GM19372 (cell line): ENCODE results near the gene ESRRA.

Source experiments
- ATAC-seq: cut with Tn5 transposase; IDR thresholded peaks from one replicate; pipeline ENCODE4 v1.9.1; 2021; ENCODE audit warnings: mild to moderate bottlenecking, low read depth, moderate library complexity; ENCODE audit not compliant: unreplicated experiment

The ESRRA gene

GRCh38 chr11:64269540-64270220, 35.6 kb upstream of the ESRRA start:
- peak; percentile 64 for ATAC-seq

DNA sequence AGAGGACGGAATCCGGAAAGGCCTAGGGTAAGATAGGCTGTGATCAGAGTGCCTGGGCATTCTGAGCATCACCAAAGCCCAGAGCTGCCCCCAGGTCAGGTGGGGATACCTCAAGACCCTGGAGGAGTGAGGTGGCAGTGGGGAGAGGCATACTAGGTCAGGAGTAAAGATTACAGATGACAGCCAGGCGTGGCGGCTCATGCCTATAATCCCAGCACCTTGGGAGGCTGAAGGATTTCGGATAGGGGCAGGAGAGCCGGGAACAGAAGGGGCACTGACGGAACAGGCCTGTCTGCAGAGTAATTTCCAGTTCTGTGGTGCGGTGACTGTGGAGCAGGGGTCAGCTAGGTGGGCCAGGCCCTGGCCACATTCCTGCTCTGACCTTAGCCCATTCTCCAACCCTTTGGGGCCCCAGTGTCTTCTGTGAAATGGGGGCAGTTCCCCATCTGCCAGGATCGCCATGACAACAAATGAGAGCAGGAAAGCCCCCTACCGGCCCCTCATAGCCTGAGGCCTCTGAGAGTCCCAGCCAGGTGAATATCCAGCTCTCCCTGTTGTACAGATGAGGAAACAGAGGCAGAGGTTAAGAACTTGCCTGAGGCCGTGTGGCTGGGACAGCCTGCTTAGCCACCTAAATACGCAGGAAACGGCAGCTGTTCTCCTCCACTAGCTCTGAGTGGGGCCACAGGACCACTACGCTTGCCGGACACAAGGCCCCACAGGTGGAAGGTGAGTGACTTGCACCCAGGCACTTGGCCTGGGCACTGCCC, 30.1 kb upstream of the ESRRA start:
- ATAC-seq, result no peak

DNA sequence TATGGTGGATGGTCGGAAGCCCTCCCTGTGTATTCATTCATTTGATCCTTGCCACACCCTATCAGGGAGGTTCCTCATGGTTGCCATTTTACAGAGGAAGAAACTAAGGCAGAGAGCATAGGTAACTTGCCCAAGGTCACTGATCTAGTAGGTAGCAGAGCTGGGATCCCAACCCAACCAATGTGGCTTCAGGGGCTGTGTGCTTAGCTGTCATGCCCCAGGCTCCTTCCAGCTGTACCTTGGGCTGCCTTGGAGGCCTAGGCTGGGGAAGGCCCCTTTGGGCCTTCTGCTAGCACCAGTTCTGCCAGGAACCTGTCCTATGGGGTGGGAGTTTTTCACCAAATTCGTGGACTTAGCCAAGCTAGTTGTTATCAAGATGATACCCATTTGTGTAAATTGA, 29.5 kb upstream of the ESRRA start:
- no peak for ATAC-seq

DNA sequence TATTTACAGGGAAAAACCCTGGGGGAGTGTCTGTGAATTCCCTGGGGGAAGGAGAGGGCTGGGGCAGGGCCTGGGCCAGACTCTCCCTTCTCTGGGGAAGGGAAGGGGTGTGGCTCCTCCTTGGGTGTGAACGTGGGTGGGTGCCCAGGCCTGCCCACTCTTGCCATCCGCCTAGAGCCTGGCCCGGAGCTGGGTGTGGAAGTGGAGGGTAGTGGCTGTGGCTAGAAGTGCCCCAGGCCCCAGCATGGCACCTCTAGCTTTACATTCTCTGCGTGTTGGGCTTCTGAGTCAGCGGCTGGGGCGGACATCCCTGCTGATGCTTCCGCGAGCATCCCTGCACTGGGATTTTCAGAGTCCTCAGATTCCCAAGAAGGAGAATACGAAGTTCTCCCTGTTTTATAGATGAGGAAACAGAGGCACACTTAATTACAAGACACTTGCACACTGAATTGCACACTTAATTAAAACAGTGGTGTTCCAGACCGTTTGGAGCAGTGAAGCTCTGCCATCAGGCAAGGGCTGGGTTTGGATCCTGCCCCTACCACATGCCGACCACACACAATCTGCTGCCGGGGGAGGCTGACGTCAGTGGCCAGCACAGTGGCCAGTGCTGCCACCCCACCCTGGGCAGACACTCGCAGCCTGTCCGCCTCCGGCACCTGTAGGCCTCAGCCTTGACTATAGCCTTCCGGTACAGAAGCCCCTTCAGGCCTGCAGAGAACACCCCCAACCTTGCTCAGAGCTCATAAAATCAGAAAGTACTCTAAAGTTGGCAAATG, 28.5 kb upstream of the ESRRA start:
- ATAC-seq, result no peak

GRCh38 chr11:64278576-64279190, 26.6 kb upstream of the ESRRA start:
- ATAC-seq, result no peak

- no peak for ATAC-seq
Measured at GRCh38 chr11:64281957-64282770, 23.2 kb upstream of the ESRRA start.

DNA sequence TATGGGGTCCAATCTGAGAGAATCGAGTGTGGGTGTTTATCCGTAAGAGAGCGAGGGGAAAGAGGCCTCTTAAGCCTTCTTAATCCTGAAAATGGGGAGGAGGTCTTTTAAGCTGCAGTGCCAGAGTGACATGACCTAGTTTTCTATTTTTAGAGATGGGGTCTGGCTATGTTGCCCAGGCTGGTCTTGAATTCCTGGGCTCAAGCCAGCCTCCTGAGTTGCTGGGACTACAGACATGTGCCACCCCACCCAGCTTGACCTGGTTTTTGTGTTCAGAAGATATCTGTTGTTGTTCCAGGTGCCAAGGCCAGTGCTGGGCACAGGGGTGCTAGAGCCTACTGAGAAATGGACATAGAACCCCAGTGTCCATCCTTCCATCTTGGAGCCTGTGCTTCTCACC, 22.2 kb upstream of the ESRRA start:
- ATAC-seq, result no peak

GRCh38 chr11:64284048-64284961, 21.0 kb upstream of the ESRRA start, which contains the start of gene BAD:
TSS of gene BAD (minus strand) at chr11:64284665. CDS start at chr11:64284368, 297 bp downstream.
- peak; percentile 66 for ATAC-seq

- peak; percentile 60 for ATAC-seq
Measured at GRCh38 chr11:64284962-64285884, 20.1 kb upstream of the ESRRA start, which contains the start of gene GPR137. TSS of gene GPR137 (plus strand) at chr11:64285848. CDS start at chr11:64286525, 677 bp downstream.

DNA sequence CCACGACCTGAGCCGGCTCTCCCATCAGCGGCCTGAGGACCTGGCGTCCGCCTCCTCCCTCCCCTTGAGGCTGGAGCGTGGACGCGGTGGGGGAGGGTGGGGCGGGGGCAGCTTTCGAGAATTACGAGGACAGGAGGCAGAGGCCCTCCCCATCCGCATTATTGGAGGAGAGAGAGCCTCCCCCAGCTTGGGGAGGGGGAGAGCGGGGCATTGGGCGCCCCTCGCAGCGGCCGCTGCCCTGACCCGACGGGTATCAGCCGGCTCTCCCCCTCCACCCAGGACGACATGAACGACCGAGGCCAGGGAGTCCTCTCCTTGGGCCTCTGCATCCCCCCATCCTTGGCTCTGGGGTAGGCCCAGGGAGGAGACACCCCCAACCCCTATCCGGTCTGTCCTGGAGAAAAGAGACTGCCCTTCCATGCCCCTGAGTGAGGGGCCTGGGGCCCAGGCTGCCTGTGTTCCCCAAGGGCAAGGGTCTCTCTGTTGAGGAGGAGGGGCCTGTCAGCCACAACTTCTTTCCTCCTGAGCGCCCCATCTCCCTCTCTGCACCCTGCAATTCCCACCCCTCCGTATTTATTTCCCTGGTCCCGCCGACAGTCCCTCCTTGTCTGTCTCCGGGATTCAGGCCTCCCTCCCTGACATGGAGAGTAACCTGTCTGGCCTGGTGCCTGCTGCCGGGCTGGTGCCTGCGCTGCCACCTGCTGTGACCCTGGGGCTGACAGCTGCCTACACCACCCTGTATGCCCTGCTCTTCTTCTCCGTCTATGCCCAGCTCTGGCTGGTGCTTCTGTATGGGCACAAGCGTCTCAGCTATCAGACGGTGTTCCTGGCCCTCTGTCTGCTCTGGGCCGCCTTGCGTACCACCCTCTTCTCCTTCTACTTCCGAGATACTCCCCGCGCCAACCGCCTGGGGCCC, 19.2 kb upstream of the ESRRA start:
- ATAC-seq, result no peak

DNA sequence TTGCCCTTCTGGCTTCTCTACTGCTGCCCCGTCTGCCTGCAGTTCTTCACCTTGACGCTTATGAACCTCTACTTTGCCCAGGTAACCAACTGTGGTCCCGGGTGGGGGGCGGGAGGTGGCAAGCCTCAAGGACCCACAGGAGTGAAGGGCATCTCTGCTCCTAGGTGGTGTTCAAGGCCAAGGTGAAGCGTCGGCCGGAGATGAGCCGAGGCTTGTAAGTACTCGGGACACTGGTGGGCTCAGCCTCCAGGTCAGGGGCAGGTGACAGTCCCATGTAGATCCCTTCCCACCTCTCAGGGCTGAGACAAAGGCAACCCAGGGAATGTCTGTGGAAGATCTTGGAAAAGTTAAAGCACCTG, 18.5 kb upstream of the ESRRA start:
- no peak for ATAC-seq

DNA sequence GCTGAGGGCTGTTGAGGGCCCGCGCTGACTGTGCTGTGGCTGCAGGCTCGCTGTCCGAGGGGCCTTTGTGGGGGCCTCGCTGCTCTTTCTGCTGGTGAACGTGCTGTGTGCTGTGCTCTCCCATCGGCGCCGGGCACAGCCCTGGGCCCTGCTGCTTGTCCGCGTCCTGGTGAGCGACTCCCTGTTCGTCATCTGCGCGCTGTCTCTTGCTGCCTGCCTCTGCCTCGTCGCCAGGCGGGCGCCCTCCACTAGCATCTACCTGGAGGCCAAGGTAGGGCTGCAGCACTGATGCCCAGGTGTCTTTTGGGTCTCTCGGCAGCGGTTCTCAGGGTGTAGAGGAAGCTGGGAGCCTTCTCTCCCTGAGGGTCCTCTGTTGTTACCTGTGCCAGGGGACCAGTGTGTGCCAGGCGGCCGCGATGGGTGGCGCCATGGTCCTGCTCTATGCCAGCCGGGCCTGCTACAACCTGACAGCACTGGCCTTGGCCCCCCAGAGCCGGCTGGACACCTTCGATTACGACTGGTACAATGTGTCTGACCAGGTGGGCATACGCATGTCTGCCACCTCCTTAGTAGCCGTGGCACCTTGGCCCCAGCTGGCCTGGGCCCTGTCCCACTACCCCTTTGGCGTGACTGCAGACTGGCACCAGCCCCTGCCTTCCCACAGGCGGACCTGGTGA, 17.5 kb upstream of the ESRRA start:
- ATAC-seq, result no peak

- no peak for ATAC-seq
Measured at GRCh38 chr11:64288353-64288750, 17.0 kb upstream of the ESRRA start.

GRCh38 chr11:64289002-64289564, 16.2 kb upstream of the ESRRA start:
- ATAC-seq, result no peak

DNA sequence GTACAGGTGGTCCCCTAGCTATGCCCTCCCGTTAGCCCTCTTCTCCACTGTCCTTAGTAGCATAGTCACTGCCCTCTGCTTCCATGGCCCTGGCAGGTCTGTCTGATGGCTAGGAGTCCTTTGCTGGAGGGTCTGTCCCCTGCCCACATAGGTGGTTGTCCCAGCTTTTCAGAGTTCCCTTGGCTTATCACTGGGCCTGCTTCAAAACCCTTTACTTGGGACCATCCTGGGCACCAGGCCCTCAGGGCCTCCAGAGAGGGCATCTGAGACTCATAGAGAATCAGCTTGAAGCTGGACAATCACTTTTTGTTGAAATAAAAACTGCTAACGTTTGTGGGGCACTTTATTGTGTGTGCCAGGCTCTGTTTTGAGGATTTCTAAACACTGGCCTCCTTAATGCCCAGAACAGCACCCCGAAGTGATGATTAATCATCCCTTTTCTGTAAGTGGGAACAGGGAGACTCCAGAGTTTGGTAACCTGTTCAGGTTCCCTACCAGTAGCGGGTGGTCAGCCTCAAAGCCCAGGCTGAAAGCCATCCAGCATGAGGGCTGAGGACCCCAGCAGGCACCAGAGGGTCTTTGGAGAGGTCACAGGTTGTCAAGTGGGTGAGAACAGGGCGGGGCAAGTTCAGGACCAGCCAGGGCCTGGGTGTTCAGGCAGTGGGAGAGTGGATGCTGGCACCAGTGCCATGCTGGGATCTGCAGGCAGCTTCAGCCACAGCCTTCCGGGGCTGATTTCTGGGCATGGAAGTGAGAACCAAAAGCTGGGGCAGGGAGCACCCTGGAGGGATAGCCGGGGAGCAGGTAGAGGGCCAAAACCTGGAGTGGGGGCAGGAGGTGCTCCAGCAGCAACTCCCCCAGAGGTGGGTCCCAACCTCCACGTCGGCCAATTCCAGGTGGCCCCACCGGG, 14.7 kb upstream of the ESRRA start:
- ATAC-seq, result no peak
